ENCODE data around the gene SLC22A5. TPM values are rescaled to one million over a fixed set of nuclear protein-coding genes. Genes with fewer than 3 reads are reported as not detected.

Gene SLC22A5
- total and polyA plus RNA-seq, 9 of the 15 experiments (the other 6 are each of a cell fraction or from before 2014, with no cell fraction given): 3.0 to 16.6 (median 8.3) TPM

DNA sequence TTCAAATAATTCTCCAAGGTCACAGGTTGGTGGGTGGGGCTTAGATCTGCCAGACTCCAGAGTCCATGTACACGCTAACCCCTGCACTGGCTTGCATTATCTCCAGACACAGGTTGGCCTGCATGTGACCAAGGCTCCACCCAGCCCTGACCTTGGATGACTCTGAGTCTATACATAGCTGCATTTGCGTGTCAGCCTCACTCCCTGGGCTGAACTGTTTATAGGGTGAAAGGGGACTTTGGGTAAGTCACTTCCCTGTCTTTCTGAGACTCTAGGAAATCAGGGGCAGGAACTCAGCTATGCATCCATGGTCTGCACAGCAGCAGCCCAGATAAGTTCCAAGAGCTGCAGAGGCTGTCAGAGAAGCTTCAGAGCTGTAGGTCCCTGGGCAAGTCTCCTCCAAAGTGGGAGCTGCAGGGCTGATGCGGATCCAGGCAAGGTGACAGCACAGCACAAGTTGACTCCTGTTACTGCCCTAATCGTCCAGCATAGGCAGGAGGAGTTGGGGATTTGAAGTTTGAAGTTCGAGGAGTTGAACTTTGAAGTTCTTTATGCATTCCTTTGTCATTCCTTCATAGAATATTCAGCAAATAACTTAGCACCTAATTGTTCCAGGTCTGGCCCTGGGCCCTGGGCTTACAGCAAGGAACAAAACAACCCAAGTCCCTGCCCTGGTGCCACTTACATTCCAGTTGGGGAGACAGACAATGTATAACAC is 53.4 kb downstream of the SLC22A5 start (continued):
- no peak for TF ChIP-seq SETDB1 (IDR thresholded peaks at IDR 0.05; ENCODE audit: low read length)
- TF ChIP-seq, protein P1, sequence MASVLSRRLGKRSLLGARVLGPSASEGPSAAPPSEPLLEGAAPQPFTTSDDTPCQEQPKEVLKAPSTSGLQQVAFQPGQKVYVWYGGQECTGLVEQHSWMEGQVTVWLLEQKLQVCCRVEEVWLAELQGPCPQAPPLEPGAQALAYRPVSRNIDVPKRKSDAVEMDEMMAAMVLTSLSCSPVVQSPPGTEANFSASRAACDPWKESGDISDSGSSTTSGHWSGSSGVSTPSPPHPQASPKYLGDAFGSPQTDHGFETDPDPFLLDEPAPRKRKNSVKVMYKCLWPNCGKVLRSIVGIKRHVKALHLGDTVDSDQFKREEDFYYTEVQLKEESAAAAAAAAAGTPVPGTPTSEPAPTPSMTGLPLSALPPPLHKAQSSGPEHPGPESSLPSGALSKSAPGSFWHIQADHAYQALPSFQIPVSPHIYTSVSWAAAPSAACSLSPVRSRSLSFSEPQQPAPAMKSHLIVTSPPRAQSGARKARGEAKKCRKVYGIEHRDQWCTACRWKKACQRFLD (CRISPR knock-in tag; IDR thresholded peaks at IDR 0.05): no peak
- no peak for TF ChIP-seq ZNF121 (CRISPR knock-in tag; conservative IDR thresholded peaks at IDR 0.05)
- TF ChIP-seq RBM22 (IDR thresholded peaks at IDR 0.05; ENCODE audit: low read depth, low read length, poor library complexity, severe bottlenecking): no peak
- TF ChIP-seq HINFP (tag; conservative IDR thresholded peaks at IDR 0.05; ENCODE audit: low read depth): peak; percentile 50; the same call in 1 of the 2 replicates
- TF ChIP-seq, protein P2, sequence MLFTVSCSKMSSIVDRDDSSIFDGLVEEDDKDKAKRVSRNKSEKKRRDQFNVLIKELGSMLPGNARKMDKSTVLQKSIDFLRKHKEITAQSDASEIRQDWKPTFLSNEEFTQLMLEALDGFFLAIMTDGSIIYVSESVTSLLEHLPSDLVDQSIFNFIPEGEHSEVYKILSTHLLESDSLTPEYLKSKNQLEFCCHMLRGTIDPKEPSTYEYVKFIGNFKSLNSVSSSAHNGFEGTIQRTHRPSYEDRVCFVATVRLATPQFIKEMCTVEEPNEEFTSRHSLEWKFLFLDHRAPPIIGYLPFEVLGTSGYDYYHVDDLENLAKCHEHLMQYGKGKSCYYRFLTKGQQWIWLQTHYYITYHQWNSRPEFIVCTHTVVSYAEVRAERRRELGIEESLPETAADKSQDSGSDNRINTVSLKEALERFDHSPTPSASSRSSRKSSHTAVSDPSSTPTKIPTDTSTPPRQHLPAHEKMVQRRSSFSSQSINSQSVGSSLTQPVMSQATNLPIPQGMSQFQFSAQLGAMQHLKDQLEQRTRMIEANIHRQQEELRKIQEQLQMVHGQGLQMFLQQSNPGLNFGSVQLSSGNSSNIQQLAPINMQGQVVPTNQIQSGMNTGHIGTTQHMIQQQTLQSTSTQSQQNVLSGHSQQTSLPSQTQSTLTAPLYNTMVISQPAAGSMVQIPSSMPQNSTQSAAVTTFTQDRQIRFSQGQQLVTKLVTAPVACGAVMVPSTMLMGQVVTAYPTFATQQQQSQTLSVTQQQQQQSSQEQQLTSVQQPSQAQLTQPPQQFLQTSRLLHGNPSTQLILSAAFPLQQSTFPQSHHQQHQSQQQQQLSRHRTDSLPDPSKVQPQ (CRISPR knock-in tag; IDR thresholded peaks at IDR 0.05; ENCODE audit: borderline replicate concordance): peak; percentile 74; the same call in 1 of the 2 replicates
- peak; percentile 94 for TF ChIP-seq CREM (IDR thresholded peaks at IDR 0.05; ENCODE audit: low read depth)
- TF ChIP-seq, protein P3, sequence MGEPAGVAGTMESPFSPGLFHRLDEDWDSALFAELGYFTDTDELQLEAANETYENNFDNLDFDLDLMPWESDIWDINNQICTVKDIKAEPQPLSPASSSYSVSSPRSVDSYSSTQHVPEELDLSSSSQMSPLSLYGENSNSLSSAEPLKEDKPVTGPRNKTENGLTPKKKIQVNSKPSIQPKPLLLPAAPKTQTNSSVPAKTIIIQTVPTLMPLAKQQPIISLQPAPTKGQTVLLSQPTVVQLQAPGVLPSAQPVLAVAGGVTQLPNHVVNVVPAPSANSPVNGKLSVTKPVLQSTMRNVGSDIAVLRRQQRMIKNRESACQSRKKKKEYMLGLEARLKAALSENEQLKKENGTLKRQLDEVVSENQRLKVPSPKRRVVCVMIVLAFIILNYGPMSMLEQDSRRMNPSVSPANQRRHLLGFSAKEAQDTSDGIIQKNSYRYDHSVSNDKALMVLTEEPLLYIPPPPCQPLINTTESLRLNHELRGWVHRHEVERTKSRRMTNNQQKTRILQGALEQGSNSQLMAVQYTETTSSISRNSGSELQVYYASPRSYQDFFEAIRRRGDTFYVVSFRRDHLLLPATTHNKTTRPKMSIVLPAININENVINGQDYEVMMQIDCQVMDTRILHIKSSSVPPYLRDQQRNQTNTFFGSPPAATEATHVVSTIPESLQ (CRISPR knock-in tag; IDR thresholded peaks at IDR 0.05): no peak
- TF ChIP-seq MYC (IDR thresholded peaks at IDR 0.05; ENCODE audit: low read depth, low read length): peak; percentile 87
- TF ChIP-seq MYC (CRISPR knock-in tag; IDR thresholded peaks at IDR 0.05; ENCODE audit: borderline replicate concordance, low read depth): no peak
- TF ChIP-seq ZNF384 (IDR thresholded peaks at IDR 0.05; ENCODE audit: low read depth, low read length): no peak
- TF ChIP-seq, protein P4, sequence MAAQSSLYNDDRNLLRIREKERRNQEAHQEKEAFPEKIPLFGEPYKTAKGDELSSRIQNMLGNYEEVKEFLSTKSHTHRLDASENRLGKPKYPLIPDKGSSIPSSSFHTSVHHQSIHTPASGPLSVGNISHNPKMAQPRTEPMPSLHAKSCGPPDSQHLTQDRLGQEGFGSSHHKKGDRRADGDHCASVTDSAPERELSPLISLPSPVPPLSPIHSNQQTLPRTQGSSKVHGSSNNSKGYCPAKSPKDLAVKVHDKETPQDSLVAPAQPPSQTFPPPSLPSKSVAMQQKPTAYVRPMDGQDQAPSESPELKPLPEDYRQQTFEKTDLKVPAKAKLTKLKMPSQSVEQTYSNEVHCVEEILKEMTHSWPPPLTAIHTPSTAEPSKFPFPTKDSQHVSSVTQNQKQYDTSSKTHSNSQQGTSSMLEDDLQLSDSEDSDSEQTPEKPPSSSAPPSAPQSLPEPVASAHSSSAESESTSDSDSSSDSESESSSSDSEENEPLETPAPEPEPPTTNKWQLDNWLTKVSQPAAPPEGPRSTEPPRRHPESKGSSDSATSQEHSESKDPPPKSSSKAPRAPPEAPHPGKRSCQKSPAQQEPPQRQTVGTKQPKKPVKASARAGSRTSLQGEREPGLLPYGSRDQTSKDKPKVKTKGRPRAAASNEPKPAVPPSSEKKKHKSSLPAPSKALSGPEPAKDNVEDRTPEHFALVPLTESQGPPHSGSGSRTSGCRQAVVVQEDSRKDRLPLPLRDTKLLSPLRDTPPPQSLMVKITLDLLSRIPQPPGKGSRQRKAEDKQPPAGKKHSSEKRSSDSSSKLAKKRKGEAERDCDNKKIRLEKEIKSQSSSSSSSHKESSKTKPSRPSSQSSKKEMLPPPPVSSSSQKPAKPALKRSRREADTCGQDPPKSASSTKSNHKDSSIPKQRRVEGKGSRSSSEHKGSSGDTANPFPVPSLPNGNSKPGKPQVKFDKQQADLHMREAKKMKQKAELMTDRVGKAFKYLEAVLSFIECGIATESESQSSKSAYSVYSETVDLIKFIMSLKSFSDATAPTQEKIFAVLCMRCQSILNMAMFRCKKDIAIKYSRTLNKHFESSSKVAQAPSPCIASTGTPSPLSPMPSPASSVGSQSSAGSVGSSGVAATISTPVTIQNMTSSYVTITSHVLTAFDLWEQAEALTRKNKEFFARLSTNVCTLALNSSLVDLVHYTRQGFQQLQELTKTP (IDR thresholded peaks at IDR 0.05; ENCODE audit: low read depth in 1 of 2, partially characterized antibody in 2 of 2): peak; percentile 56 to 93
- peak; percentile 24 for TF ChIP-seq KDM5B (IDR thresholded peaks at IDR 0.05; ENCODE audit: insufficient replicate concordance, low read depth, low read length)
- peak; percentile 26 for TF ChIP-seq TBP (optimal IDR thresholded peaks at IDR 0.05; ENCODE audit: low read depth, low read length)
